ENCODE measurements around the gene ADORA1.

Gene ADORA1

GRCh38 chr1:203187689-203188264, 60.3 kb downstream of the ADORA1 start:
- no peaks in the 10 kb centered on the region for H3K9me2 ChIP-seq (ENCODE audit: low read depth, low read length)
- no peak overlapping the region for H3K9ac ChIP-seq (ENCODE audit: low read length)
- no peak overlapping the region for H2AFZ ChIP-seq (ENCODE audit: low read length)
- H3K4me3 ChIP-seq (ENCODE audit: low read depth, low read length, poor library complexity, severe bottlenecking), result no peak overlapping the region
- H3K4me2 ChIP-seq (ENCODE audit: low read length), result no peak overlapping the region
- H3K79me2 ChIP-seq (ENCODE audit: insufficient read depth, low read length), result no peaks in the 10 kb centered on the region
- no peaks in the 10 kb centered on the region for H3K4me1 ChIP-seq (ENCODE audit: insufficient read depth, low read length, severe bottlenecking)
- no peaks in the 10 kb centered on the region for H3K36me3 ChIP-seq (ENCODE audit: insufficient read depth, low read length)
- H4K20me1 ChIP-seq (ENCODE audit: insufficient read depth, low read length), result no peaks in the 10 kb centered on the region
- no peak for TF ChIP-seq EZH2 (IDR thresholded peaks at IDR 0.05; ENCODE audit: borderline replicate concordance, low read length)
- TF ChIP-seq, protein P1, sequence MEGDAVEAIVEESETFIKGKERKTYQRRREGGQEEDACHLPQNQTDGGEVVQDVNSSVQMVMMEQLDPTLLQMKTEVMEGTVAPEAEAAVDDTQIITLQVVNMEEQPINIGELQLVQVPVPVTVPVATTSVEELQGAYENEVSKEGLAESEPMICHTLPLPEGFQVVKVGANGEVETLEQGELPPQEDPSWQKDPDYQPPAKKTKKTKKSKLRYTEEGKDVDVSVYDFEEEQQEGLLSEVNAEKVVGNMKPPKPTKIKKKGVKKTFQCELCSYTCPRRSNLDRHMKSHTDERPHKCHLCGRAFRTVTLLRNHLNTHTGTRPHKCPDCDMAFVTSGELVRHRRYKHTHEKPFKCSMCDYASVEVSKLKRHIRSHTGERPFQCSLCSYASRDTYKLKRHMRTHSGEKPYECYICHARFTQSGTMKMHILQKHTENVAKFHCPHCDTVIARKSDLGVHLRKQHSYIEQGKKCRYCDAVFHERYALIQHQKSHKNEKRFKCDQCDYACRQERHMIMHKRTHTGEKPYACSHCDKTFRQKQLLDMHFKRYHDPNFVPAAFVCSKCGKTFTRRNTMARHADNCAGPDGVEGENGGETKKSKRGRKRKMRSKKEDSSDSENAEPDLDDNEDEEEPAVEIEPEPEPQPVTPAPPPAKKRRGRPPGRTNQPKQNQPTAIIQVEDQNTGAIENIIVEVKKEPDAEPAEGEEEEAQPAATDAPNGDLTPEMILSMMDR (IDR thresholded peaks at IDR 0.05; ENCODE audit: low read length), result no peak
- no peaks in the 10 kb centered on the region for H3K27me3 ChIP-seq (ENCODE audit: insufficient read depth, low read length)
- H3K9me3 ChIP-seq (ENCODE audit: low read length), result no peaks in the 10 kb centered on the region
- no peaks in the 10 kb centered on the region for H3F3A ChIP-seq (ENCODE audit: insufficient read depth, low read length)
- H3K27ac ChIP-seq (ENCODE audit: low read depth, low read length, poor library complexity, severe bottlenecking), result no peak overlapping the region

DNA sequence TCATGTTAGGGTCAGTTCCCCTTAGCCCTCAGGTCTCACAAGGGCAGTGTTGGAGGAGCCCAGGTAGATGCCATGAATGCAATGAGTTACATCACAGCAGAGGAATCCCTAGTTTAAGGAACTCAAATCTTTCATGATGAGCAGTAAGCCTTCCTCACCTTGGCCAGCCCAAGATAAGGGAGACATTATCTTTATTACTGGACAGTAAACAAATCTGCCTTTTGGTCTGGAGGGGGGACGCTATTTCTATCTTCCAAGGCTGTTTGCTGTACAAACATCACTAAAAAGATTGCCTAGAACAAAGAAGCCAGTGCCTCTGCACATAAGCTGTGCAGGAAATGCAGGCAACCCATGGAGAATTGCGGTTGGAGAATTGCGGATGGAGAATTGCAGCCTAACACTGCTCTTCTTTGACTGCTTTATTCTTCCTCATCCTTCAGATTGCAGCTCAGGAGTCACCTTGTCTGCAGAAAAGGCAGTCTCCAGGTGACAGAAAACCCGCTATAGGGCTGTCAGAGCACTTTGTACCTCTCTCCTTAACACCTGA, 61.2 kb downstream of the ADORA1 start:
- H3K4me1 ChIP-seq (ENCODE audit: insufficient read depth, low read length, severe bottlenecking), result no peaks in the 10 kb centered on the region
- H3K27ac ChIP-seq (ENCODE audit: low read depth, low read length, poor library complexity, severe bottlenecking), result no peak overlapping the region
- no peak overlapping the region for H2AFZ ChIP-seq (ENCODE audit: low read length)
- TF ChIP-seq, protein P1 (IDR thresholded peaks at IDR 0.05; ENCODE audit: low read length), result no peak
- no peak for TF ChIP-seq EZH2 (IDR thresholded peaks at IDR 0.05; ENCODE audit: borderline replicate concordance, low read length)
- no peaks in the 10 kb centered on the region for H3K36me3 ChIP-seq (ENCODE audit: insufficient read depth, low read length)
- no peaks in the 10 kb centered on the region for H3K27me3 ChIP-seq (ENCODE audit: insufficient read depth, low read length)
- H3K9me2 ChIP-seq (ENCODE audit: low read depth, low read length), result no peaks in the 10 kb centered on the region
- no peaks in the 10 kb centered on the region for H3K79me2 ChIP-seq (ENCODE audit: insufficient read depth, low read length)
- H3K9me3 ChIP-seq (ENCODE audit: low read length), result no peaks in the 10 kb centered on the region
- H3K4me3 ChIP-seq (ENCODE audit: low read depth, low read length, poor library complexity, severe bottlenecking), result no peak overlapping the region
- H4K20me1 ChIP-seq (ENCODE audit: insufficient read depth, low read length), result no peaks in the 10 kb centered on the region
- no peak overlapping the region for H3K9ac ChIP-seq (ENCODE audit: low read length)
- H3K4me2 ChIP-seq (ENCODE audit: low read length), result no peak overlapping the region
- no peaks in the 10 kb centered on the region for H3F3A ChIP-seq (ENCODE audit: insufficient read depth, low read length)

DNA sequence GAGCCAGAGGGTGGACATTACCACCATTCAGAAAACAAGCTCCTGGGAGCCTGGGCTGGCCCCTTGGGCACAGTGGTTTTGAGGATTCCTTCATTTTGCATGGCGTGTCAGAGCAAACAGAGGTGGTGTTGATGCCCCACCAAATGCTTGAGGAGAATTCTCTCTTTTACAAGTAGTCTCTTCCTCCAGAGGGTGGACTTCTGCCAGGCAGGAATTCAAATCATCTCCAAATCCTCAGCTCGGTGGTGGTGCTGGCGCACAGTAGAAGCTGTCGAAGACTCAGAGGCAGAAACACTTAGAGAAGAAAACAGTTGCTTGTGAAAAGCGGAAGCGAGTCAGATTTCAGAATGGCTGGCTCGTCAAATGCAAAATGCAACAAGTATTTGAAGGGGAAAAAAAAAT, 62.4 kb downstream of the ADORA1 start:
- TF ChIP-seq, protein P1 (IDR thresholded peaks at IDR 0.05; ENCODE audit: low read length), result no peak
- no peak for TF ChIP-seq EZH2 (IDR thresholded peaks at IDR 0.05; ENCODE audit: borderline replicate concordance, low read length)
- H3K36me3 ChIP-seq (ENCODE audit: insufficient read depth, low read length), result no peaks in the 10 kb centered on the region
- no peak overlapping the region for H3K4me3 ChIP-seq (ENCODE audit: low read depth, low read length, poor library complexity, severe bottlenecking)
- H4K20me1 ChIP-seq (ENCODE audit: insufficient read depth, low read length), result no peaks in the 10 kb centered on the region
- no peaks in the 10 kb centered on the region for H3K4me1 ChIP-seq (ENCODE audit: insufficient read depth, low read length, severe bottlenecking)
- no peak overlapping the region for H3K9ac ChIP-seq (ENCODE audit: low read length)
- H2AFZ ChIP-seq (ENCODE audit: low read length), result no peak overlapping the region
- H3K9me3 ChIP-seq (ENCODE audit: low read length), result no peaks in the 10 kb centered on the region
- no peaks in the 10 kb centered on the region for H3K79me2 ChIP-seq (ENCODE audit: insufficient read depth, low read length)
- H3F3A ChIP-seq (ENCODE audit: insufficient read depth, low read length), result no peaks in the 10 kb centered on the region
- H3K4me2 ChIP-seq (ENCODE audit: low read length), result no peak overlapping the region
- H3K27me3 ChIP-seq (ENCODE audit: insufficient read depth, low read length), result no peaks in the 10 kb centered on the region
- H3K9me2 ChIP-seq (ENCODE audit: low read depth, low read length), result no peaks in the 10 kb centered on the region
- H3K27ac ChIP-seq (ENCODE audit: low read depth, low read length, poor library complexity, severe bottlenecking), result no peak overlapping the region

All from OCI-LY1 (cell line).